Measurements from ENCODE around the gene PRDM12.
"Not testable (repeated sequence)": the region's sequence is repeated elsewhere in the genome, so short reads cannot be mapped to it uniquely, and the experiment has no call there.

The PRDM12 gene

GRCh38 chr9:130665029-130665430 is 636 bp downstream of the PRDM12 start:
- DNase-seq (ENCODE audit: low read depth) = no peak

DNA sequence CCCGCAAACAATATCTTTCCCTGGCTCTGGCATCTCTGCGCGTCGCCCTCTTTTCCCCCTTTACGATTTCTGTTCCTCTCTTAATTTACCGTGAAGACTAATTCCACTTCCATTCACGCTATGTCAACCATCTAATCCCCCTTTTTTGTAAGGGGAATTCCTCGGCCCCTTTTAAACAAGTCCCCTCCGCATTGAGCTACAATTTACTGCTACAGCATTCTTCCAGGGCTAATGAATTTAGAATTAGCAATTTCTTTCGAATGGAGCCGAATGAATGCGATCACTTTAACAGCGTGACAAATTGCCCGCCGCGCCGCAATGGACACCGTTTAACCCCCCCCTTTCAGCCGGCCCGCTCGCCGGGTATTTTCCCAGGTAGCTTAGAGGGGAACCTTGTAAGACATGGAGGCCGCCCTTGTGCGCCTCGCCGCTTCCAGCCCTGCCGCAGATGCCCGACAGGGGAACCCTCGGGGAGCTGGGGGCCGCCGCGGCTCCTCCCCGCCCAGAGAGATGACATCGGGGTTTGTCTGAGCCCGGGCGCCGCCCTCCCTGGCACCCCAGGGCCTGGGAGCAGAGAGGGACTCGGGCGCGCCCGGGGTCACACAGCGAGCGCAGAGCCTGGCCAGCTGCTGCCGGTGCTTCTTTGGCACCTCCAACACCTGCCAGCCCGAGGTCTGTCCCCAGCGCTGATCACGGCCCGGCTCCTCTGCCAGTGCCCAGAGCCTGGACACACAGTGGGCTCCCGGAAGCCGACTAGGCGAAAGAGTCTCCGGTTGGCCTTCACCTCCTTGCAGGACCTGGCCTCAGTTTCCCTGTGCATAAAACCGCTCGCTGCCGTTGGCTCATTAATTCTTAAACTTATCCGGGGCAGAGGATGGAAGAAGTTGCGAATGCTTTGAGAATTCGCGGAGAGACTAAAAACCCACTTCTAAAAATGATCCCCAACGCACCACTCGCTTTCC is 1.3 kb downstream of the PRDM12 start:
- no peak for DNase-seq (ENCODE audit: low read depth)

GRCh38 chr9:130666393-130667119 is 2.2 kb downstream of the PRDM12 start:
- DNase-seq (ENCODE audit: low read depth) = no peak

DNA sequence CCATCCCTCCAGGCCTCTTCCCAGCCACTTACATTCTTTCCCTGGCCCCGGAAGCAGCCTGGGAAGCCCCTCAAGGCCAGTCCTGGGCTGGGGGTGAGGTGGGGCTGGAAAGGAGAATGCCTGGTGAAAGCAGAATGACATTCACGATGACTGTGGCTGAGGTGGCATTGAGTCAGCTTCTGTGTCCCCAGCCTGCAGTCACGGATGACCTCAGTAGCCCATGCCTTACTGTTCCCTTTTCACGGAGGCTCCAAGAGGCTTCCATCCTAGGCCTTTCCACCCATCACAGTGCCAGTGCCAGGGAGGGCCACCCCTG is 2.7 kb downstream of the PRDM12 start:
- DNase-seq (ENCODE audit: low read depth) = no peak

DNA sequence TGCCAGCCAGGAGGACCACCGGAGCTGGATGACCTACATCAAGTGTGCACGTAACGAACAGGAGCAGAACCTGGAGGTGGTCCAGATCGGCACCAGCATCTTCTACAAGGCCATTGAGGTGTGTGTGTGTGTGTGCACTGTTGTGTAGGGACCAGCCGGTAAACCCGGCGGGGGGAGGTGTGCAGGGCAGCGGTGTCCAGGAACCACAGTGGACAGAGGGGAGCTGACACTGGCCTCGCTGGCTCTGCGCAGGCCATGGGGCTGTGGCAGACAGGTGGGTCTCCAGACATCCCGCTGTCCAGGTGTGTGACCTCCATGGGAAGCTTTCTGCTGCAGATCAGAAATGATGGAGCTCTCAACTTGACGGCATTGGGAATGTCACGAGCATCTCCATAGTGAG is 3.8 kb downstream of the PRDM12 start:
- DNase-seq (ENCODE audit: low read depth) = no peak

DNA sequence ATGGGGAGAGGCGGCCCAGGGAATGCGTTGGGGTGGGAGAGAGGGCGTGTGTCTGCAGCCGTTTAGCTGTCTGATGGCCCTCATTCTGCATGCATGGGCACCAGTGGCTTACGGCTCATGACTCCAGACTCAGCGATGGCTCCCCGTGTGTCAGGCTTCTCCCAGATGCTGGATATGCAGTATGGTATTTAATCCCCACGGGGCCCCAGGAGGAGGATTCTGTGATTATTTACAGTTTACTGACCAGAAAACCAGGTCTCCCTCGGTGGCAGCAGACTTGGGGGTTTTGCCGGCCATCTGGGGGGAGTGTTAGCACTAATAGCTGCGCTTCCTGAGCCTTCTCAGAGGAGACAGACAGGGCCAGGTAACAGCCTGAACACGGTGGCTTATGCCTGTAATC is 4.3 kb downstream of the PRDM12 start:
- DNase-seq (ENCODE audit: low read depth) = no peak

DNA sequence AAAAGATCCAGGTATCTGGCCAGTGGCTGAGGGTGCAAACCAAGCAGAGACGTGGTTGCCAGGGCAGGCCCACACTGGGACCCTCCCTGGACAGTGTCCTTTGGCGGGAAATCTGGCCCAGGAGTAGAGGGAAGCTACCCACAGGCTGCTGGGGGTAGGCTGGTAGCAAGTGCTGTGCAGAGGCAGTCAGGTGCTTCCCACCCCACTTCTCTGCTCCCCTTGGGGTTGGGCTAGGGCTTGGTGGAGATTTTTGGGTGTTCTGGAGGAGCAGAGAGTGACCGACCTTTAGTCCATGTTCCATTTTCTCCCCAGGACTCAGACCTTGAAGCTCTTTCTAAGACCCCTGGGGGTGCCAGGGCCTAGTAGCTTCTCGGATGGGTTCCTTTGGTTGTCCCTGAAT is 5.6 kb downstream of the PRDM12 start:
- no peak for DNase-seq (ENCODE audit: low read depth)

DNA sequence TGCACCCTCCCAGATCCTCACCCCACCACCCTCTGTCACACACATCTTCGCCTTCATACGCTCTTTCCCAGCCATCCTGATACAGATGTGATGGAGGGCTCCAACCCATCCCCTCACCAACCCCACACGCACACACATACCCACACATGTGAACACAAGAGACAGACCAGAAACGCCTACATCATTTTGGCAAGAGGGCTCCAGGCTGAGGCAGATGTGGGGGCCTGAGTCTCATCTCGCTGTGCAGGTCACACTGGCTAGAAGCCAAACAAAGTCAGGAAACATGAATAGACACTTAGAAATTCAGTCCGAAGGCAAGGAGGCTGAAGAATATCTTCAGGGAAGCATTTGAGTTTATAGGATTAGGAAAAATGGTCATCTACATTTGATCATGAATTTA is 6.2 kb downstream of the PRDM12 start:
- no peak for DNase-seq (ENCODE audit: low read depth)

- DNase-seq (ENCODE audit: low read depth) = no peak
Observed at GRCh38 chr9:130672466-130672865, 8.1 kb downstream of the PRDM12 start.

GRCh38 chr9:130672933-130673615 is 8.7 kb downstream of the PRDM12 start:
- DNase-seq (ENCODE audit: low read depth) = no peak

DNA sequence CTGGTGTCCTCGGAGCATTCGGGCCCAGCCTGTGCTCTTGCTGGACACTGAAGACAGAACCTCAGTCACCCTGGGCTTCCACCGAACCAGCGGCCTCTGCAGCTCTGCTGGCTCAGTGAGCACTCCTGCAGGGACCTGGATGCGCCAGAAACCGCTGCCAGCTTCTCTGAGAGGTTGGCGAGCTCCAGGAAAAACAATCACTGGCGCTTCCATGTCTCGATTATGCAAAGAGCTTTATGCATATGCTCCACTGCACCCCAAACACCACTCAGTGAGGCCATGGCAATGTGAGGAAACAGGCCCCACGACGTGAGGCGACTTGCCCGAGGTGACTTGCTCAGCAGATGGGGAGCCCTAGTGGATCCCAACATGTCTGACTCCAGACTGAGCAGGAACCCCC is 11.0 kb downstream of the PRDM12 start:
- DNase-seq (ENCODE audit: low read depth) = no peak

DNA sequence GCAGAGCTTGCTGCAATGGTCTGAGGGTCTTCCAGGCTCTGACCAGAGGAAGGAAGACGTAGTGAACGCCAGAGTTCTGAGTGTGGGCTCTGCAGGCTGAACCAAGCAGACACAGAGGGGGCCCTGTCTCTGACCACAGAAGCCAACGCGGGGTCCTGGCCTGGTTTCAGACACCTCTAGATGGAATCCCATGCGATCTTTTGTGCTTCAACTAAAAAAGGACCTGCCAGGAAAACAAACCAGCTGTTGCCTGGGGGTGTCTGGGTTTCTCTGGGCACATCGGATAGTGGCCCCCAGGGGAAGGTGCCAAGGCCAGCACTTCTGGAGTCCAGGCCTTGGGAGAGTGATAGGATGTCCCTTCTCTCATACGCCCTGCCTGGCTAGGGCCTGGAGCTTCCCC is 12.9 kb downstream of the PRDM12 start:
- no peak for DNase-seq (ENCODE audit: low read depth)

DNA sequence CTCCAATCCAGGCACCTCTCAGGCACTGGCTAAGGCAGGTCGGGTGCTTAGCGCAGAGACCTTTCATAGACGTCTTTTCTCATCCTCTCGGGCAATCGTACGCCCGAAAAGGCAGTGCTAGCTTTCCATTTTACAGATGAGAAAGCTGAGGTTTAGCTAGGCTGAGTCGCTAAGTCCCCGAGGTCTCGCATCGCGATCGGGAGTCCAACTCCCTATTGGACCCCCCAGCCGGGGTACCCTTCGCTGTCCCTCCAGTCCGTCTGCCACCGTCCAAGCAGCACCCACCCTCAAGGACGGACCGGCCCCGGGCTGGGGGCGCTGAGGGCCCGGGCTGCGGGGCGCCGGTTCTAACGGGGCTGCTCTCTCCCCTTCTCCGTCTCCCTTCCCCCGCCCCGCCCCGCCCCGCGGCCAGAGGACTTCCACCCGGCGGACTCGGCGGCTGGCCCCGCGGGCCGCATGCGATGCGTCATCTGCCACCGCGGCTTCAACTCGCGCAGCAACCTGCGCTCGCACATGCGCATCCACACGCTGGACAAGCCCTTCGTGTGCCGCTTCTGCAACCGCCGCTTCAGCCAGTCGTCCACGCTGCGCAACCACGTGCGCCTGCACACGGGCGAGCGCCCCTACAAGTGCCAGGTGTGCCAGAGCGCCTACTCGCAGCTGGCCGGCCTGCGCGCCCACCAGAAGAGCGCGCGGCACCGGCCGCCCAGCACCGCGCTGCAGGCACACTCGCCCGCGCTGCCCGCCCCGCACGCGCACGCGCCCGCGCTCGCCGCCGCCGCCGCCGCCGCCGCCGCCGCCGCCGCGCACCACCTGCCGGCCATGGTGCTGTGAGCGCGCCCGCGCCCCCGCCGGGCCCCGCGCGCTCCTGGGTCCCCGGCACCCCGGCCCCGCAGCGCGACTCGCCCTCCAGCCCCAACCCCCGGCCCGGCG is 16.7 kb downstream of the PRDM12 start:
- DNase-seq (ENCODE audit: low read depth) = peak; percentile 72

- DNase-seq (ENCODE audit: low read depth) = no peak
Observed at GRCh38 chr9:130681769-130682420, 17.5 kb downstream of the PRDM12 start.

DNA sequence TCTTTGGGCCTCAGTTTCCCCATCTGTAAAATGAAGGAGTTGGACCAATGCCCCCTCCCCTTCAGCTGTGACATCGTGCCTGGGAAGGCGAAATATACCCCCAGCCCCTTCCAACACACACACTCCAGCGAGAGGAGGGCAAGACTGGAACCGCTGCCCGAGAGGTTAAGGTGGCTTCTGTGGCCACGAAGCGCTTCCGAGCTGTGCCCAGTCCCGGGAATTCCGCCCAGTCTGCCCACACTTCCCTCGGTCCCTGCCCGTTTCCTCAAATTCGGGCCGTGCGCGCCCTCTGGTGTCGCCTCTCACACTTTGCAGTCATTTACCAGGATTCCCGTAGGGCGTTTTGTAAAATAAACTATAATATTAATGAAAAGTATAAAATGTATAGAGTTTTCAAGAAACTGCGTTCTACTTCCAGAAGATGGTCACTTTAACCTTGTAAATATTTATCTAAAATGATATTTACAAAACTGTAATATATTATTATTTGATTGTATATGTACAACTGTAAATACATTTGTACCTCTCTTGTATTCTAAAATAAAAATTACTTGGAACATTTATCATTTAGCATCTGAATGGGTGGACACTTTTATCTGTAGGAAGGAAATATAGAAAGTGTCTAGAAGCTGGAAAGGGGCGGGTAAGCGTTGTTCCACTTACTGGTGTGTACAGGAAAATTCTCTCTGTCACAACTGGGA is 18.2 kb downstream of the PRDM12 start:
- peak; percentile 39 for DNase-seq (ENCODE audit: low read depth)

DNA sequence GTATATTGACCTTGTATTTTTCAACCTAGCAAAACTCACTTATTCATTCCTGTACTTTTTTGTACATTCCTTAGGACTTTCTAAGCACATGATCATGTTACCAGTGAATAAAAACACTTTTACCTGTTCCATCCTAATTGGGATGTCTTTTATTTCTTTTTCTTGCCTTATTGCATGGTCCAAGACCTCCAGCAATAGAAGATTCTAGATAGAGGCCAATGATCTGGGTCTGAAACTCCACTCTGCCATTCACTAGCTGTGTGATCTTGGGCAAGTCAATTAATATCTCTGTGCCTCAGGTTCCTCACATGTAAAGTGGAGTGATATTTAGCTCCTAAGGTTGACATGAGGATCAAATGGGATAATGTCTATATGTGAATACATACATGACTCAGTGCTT is 20.7 kb downstream of the PRDM12 start:
- no peak for DNase-seq (ENCODE audit: low read depth)

DNA sequence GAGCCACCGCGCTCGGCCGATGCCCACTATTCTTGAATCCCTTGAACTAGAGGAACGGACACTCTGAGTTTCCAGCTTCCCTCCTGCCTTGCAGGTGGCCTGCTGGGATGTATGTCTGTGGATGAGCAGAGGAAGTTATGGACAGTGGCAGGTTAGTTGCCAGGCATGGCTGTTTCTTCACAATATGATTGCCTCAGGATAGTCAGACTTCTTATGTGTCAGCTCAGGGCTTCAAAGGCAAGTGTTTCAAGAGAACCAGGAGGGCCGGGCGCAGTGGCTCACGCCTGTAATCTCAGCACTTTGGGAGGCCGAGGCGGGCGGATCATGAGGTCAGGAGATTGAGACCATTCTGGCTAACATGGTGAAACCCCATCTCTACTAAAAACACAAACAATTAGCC is 21.6 kb downstream of the PRDM12 start:
- not testable (repeated sequence) for DNase-seq (ENCODE audit: low read depth)

DNA sequence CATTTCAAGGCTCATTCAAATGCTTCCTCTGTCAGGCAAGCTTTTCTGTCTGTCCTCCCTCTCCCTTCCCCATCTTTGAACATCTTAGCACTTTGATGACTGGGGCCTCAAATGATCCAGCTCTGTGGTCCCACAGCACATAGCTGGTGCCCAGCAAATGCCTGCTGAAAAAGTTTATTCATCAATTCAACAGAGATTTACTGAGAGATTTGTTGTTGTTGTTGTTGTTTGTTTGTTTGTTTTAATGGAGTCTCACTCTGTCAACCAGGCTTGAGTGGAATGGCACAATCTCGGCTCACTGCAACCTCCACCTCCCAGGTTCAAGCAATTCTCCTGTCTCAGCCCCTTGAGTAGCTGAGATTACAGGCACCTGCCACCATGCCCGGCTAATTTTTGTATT is 23.2 kb downstream of the PRDM12 start:
- no peak for DNase-seq (ENCODE audit: low read depth)

GRCh38 chr9:130688072-130688471 is 23.7 kb downstream of the PRDM12 start:
- no peak for DNase-seq (ENCODE audit: low read depth)

- DNase-seq (ENCODE audit: low read depth) = no peak
Observed at GRCh38 chr9:130689572-130689936, 25.2 kb downstream of the PRDM12 start.
